Measurements from ENCODE around the gene ARFIP1.
"Not testable (repeated sequence)": the region's sequence is repeated elsewhere in the genome, so short reads cannot be mapped to it uniquely, and the experiment has no call there.

Gene ARFIP1

DNA sequence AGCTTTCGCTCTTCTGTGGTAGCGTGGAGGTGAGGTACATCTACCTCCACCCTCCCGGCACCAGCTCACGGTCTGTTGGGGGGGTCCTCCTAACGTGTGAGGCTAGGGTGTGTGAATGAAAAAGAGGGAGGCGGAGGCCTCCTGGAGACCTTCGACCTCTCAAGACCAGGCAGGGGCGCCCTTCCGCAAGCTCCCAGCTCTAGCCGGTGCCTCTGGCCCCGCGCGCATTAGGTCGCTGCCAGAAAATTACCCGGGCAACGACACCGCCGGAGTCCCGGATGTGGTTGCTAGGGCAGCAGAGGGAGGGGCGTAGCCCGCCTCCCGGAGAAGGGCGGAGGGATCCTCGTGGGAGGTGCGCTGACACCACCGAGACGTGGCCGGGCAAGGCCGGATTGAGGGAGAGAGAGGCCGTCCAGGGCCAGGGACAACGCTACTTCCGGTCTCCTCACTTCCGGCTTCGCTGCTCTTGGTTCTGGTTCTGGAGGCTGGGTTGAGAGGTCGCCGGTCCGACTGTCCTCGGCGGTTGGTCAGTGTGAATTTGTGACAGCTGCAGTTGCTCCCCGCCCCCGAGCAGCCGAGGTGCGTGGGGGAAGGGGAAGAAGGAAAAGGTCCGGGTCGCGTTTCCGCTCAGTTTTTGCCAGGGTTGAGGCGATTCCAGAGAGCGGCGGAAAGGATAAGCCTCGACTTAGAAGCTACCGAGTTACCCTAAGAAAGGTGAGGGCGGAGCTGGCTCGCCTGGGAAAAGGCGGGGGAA, at the start of gene ARFIP1, which contains the start of gene TIGD4:
Gene ARFIP1, plus strand, starts transcription at position 442 of the 754 bp plus-strand sequence. CDS start 49,680 bp downstream, outside the sequence.
Gene TIGD4, minus strand, starts transcription at position 218 of the 754 bp plus-strand sequence. CDS start 8,726 bp downstream, outside the sequence.
- peak; percentile 88 to 89 for DNase-seq (ENCODE audit: low read depth in 2 of 2)

- DNase-seq (ENCODE audit: low read depth in 2 of 2), result no peak
Observed at GRCh38 chr4:152731997-152732396, 47.8 kb upstream of the ARFIP1 start.

DNA sequence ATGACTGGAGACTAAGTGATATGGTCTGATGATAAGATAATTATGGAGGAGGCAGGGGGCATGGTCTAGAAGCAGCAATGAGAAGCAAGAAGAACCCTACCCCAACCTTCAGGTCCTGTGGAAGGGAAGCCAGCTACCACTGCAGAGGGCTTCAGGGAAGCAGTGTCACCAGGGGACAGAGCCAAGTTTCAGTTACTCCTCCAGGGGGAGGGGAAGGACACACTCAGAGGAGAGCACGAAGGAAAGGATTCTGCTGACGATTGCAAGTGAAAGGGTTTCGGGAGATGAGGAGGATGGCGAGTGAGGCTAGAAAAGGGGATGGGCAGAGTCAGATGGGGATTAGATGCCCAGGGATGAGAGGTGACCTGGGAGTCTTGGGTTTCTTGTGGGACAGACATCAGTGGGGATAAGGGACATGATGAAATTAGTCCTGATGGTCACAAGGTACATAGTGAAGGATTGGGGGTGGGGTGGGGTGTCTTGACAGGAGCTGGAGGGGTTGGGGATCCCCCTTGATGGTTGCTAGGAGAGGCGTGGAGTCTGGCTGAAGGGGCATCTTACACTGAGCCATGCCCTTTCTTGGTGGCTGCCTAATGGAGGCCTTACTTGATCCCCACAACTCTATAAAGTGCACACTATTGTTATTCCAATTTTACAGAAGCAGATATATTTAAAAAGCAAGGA, 45.6 kb upstream of the ARFIP1 start:
- no peak for DNase-seq (ENCODE audit: low read depth in 2 of 2)

- DNase-seq (ENCODE audit: low read depth in 2 of 2), result no peak
Observed at GRCh38 chr4:152734699-152735050, 45.1 kb upstream of the ARFIP1 start.

- no peak for DNase-seq (ENCODE audit: low read depth in 2 of 2)
Observed at GRCh38 chr4:152735396-152735859, 44.3 kb upstream of the ARFIP1 start.

GRCh38 chr4:152735906-152736305, 43.8 kb upstream of the ARFIP1 start:
- no peak for DNase-seq (ENCODE audit: low read depth in 2 of 2)

- no peak for DNase-seq (ENCODE audit: low read depth in 2 of 2)
Observed at GRCh38 chr4:152738827-152739226, 40.9 kb upstream of the ARFIP1 start.

DNA sequence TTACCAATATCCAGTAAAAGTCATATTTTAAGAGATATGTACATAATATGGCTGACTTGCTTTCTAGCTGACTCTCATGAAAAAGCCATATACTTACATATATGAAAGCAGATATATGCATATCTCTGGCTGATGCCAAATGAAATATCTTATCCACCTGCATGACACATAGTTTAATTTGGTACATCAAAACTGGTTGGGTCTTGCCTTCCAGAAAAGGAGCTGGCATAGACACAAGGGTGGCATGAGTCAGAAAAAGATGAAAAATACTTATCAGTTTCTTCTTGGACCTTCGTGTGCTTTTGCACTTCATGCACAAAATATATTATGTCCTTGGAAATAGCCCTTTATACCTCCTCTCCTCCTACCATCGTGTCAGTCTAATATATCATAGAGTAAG, 32.3 kb upstream of the ARFIP1 start:
- DNase-seq (ENCODE audit: low read depth in 2 of 2), result no peak

DNA sequence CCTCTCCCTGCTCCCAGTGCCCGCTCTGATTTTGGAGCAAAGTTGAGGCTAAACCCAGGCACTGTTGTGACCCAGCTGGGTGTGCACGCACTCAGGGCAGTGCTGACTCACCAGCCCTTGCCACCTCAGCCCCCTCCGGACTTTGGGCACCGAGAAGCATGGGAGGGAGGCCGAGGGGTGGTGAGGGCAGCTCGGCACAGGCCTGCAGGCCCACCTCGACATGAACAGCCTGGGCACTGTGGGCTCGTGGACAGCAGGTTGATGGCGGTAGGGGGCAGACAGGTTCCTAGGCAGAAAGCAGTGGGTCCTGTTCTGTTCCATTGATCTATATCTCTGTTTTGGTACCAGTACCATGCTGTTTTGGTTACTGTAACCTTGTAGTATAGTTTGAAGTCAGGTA, 31.1 kb upstream of the ARFIP1 start:
- no peak for DNase-seq (ENCODE audit: low read depth in 2 of 2)

GRCh38 chr4:152763796-152764195, 16.0 kb upstream of the ARFIP1 start:
- DNase-seq (ENCODE audit: low read depth in 2 of 2), result no peak

GRCh38 chr4:152765069-152765737, 14.6 kb upstream of the ARFIP1 start:
- DNase-seq (ENCODE audit: low read depth in 2 of 2), result not testable (repeated sequence)

DNA sequence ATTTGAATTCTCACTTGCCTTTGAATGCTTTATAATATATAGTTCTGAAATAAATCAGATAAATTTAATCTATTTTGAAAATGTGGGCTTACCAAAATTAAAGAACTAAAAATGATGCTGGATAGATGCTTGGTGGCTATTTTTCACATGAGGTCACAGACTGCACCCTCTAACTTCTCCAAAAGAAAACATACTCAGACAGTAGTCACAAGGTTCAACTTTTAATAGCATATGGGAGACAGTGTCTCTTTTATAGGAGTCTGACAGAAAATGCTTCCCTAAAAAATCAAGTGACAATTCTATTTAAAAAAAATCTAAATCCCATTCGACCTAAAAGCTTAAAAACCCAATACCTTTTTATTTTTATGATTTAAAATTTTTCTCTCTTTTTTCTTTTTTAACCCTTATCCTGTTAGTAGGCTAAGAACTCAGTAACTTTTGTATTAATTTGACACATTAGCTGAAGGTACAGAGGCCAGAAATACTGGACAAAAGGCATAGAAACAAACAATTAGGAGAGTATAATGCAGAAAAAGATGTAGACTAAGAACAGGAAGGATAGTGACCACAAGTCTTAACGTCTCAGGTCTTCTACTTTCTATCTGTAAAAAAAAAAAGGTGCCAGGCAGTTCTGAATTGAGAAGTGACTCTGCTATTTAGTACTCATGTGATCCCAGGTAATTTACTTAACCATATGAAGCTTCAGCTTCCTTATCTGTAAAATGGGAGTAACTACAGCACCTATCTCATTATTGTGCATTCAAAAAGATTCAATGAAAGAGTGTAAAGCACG, 7.8 kb upstream of the ARFIP1 start:
- DNase-seq (ENCODE audit: low read depth in 2 of 2), result no peak

DNA sequence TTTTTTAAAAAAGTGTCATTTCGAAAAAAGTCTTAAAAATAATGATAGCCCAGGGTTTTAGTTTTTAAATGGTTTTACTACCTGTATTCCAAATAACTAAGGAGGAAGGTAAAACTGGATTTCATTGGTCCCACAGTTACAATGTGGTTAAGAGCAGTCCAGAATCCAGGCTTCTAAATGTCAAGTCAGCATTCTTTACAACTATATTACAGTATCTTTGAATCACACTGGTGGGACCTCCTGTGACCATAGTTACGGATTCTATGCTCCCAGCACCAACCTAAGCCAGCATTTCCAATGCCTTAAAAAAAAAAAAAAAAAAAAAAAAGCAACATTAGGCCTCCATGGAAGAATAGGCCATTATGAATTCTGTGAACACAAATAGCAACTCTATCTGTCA, 6.4 kb upstream of the ARFIP1 start:
- DNase-seq (ENCODE audit: low read depth in 2 of 2), result no peak

DNA sequence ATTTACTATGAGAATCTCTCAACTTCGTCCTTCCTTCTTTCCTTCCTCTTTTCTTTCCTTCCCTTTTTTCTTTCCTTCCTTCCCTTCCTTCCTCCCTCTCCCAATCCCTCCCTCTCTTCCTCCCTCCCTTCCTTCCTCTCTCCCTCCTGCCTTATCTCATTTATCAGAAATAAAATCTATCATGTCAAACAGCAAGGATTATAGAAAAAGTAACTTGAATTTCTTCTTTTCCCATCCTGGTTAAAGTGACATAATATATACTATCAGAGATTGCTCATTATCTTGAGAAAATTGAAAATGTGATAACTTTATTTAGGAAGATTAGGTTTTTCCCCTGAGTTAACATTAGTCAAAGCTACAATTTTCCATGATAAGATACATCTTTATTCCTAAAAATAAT, 5.8 kb upstream of the ARFIP1 start:
- DNase-seq (ENCODE audit: low read depth in 2 of 2), result no peak

DNA sequence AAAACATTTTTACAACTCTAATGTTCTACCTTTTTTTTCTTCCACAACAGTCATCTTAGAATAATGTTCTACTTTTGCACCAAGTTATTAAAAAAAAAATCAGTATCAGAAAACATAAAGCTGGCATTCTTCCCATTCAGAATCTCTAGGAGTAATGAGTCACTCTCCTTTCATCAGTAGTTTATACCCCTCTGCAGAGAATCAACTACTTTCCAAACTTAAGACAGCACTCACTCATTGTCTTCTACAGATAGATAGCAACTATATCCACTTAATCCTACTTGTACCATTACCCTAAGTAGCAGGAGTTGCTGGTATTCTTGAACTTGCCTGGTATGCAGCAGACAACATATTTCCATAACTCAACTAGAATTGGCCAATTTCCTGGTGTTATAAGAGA, 3.4 kb upstream of the ARFIP1 start:
- no peak for DNase-seq (ENCODE audit: low read depth in 2 of 2)

GRCh38 chr4:152777488-152777887, 2.3 kb upstream of the ARFIP1 start:
- DNase-seq (ENCODE audit: low read depth in 2 of 2), result no peak

- peak; percentile 3 to 7 for DNase-seq (ENCODE audit: low read depth in 2 of 2)
Observed at GRCh38 chr4:152778656-152779512, 870 bp upstream of the ARFIP1 start.

DNA sequence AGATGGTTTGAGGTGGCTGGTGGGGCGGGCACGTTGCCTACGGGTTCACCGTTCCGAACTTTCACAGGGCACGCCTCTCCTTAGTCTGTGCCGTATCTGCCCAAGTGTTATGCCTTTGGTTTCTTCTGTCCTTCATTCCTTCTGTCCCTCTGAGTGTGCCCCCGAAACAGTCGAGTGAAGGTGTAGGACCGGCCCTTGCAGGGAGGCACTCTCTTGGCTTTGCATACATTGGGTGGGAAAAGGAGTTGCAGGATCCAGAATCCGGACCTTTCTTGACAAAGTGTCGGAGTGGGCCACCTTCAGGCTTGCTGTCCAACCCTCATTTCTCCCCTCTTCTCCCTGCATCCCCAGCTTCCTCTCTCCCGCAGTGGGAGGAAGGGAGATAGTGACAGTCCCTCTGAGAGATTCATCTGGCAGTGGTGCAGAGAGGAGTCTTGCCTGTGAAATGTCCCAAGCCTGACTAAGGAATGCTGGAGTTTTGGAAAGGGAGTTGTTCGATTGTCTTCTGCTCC, 569 bp downstream of the ARFIP1 start:
- DNase-seq (ENCODE audit: low read depth in 2 of 2), result no peak

GRCh38 chr4:152784490-152785350, 5.0 kb downstream of the ARFIP1 start:
- DNase-seq (ENCODE audit: low read depth in 2 of 2), result no peak

Data from stimulated activated CD8-positive, alpha-beta memory T cell treated with anti-CD3 and anti-CD28 coated beads, Interleukin-15, amount 100 ng/mL, for 4 hours (primary cell).